Naive B cell (primary cell): ENCODE measurements around the gene CBLB. TPM values are rescaled to one million over a fixed set of nuclear protein-coding genes. Genes with fewer than 3 reads are reported as not detected.

Source experiments
- ATAC-seq, 2 donors: fragments of 150-1000 bp; cut with Tn5 transposase; 2 replicates each; pipeline ENCODE4 v1.10.0; 2021; ENCODE audit warnings: low read depth in 2 of 2, mild to moderate bottlenecking in 2 of 2, moderate library complexity in 2 of 2
- DNase-seq: peaks from one replicate; pipeline ENCODE4 v3.0.0; 2022
- H3K27ac Mint-ChIP-seq, 6 donors: one replicate each; pipeline ENCODE4 v1.8.0; 2020 to 2022; ENCODE audit warnings: mild to moderate bottlenecking in 6 of 6, mixed read lengths in 6 of 6, moderate library complexity in 5 of 6, inconsistent platforms in 2 of 6
- H3K27me3 Mint-ChIP-seq, 3 donors: one replicate each; pipeline ENCODE4 v1.8.0; 2021 to 2022; ENCODE audit warnings: mixed read lengths in 3 of 3, mild to moderate bottlenecking in 1 of 3
- H3K36me3 Mint-ChIP-seq, 2 donors: one replicate each; pipeline ENCODE4 v1.8.0; 2020 to 2022; ENCODE audit warnings: mixed read lengths in 2 of 2, inconsistent platforms in 1 of 2, mild to moderate bottlenecking in 1 of 2
- H3K4me1 Mint-ChIP-seq, 3 donors: one replicate each; pipeline ENCODE4 v1.8.0; 2020 to 2022; ENCODE audit warnings: mixed read lengths in 3 of 3, inconsistent platforms in 1 of 3, mild to moderate bottlenecking in 1 of 3, moderate library complexity in 1 of 3
- H3K4me3 Mint-ChIP-seq, 8 donors: one replicate each; pipeline ENCODE4 v1.8.0; 2020 to 2022; ENCODE audit warnings: mild to moderate bottlenecking in 8 of 8, mixed read lengths in 8 of 8, moderate library complexity in 8 of 8, inconsistent platforms in 2 of 8
- H3K9me3 Mint-ChIP-seq, 7 donors: one replicate each; pipeline ENCODE4 v1.8.0; 2020 to 2022; ENCODE audit warnings: mixed read lengths in 7 of 7, mild to moderate bottlenecking in 5 of 7, inconsistent platforms in 2 of 7, moderate library complexity in 1 of 7
- polyA plus RNA-seq, 6 donors: library from polyadenylated mRNA; unstranded; fragments of 300-500 nt; fragmentation: Illumina TruSeq; gene quantifications; one replicate each; pipeline ENCODE4 v1.2.3, GENCODE V29; 2021; ENCODE audit warnings: low read depth in 6 of 6

CBLB gene
- polyA plus RNA-seq, 6 donors from 2014 or later = 20.0 to 33.3 (median 26.7) TPM

GRCh38 chr3:105785803-105786202, 83.0 kb downstream of the CBLB start:
- Mint-ChIP-seq H3K4me3 (no peak overlapping the region), H3K27ac (peak overlapping the region in 1 of 6 donors; percentile 19), H3K4me1 (peaks cover 9 to 40% (median 18%) of the 10 kb centered on the region in 3 donors), H3K27me3 (no peaks in the 10 kb centered on the region), H3K36me3 (no peaks in the 10 kb centered on the region), H3K9me3 (no peaks in the 10 kb centered on the region)
- DNase-seq (no peak), ATAC-seq (no peak)

- H3K4me1 Mint-ChIP-seq = peaks cover 7 to 34% (median 13%) of the 10 kb centered on the region in 3 donors
- peak overlapping the region in 4 of 6 donors; percentile 10 to 91 (median 49) for H3K27ac Mint-ChIP-seq
- H3K4me3 Mint-ChIP-seq = no peak overlapping the region
These were observed 85.2 kb downstream of the CBLB start for GRCh38 chr3:105783631-105784030.

GRCh38 chr3:105781871-105782270, 86.9 kb downstream of the CBLB start:
- ATAC-seq (no peak), DNase-seq (no peak)
- Mint-ChIP-seq H3K4me3 (no peak overlapping the region), H3K9me3 (peaks cover 0 to 3% (median 0%) of the 10 kb centered on the region in 7 donors), H3K27ac (peak overlapping the region in 3 of 6 donors; percentile 3 to 71 (median 31)), H3K36me3 (no peaks in the 10 kb centered on the region), H3K4me1 (peaks cover 13 to 31% (median 16%) of the 10 kb centered on the region in 3 donors), H3K27me3 (no peaks in the 10 kb centered on the region)

More at GRCh38 chr3:105783631-105784030, 85.2 kb downstream of the CBLB start:
- ATAC-seq (no peak), DNase-seq (no peak)
- H3K9me3 Mint-ChIP-seq = no peaks in the 10 kb centered on the region
- H3K36me3 Mint-ChIP-seq = no peaks in the 10 kb centered on the region
- H3K27me3 Mint-ChIP-seq = no peaks in the 10 kb centered on the region

- ATAC-seq (no peak), DNase-seq (no peak)
- H3K36me3 Mint-ChIP-seq = no peaks in the 10 kb centered on the region
- H3K4me3 Mint-ChIP-seq = no peak overlapping the region
- H3K27ac Mint-ChIP-seq = peak overlapping the region in 1 of 6 donors; percentile 61
- H3K4me1 Mint-ChIP-seq = peaks cover 19 to 26% (median 21%) of the 10 kb centered on the region in 3 donors
- no peaks in the 10 kb centered on the region for H3K27me3 Mint-ChIP-seq
- H3K9me3 Mint-ChIP-seq = peaks cover 0 to 3% (median 0%) of the 10 kb centered on the region in 7 donors
These were observed 88.7 kb downstream of the CBLB start for GRCh38 chr3:105780107-105780506.

- Mint-ChIP-seq H3K4me3 (no peak overlapping the region), H3K4me1 (peaks cover 33 to 50% (median 43%) of the 10 kb centered on the region in 3 donors), H3K9me3 (peaks cover 0 to 3% (median 0%) of the 10 kb centered on the region in 7 donors), H3K27ac (peak overlapping the region in 3 of 6 donors; percentile 35 to 86 (median 36)), H3K27me3 (no peaks in the 10 kb centered on the region), H3K36me3 (peaks cover 0 to 11% of the 10 kb centered on the region in 2 donors)
- ATAC-seq (peak; percentile 45 to 60), DNase-seq (no peak)
These were observed 93.4 kb downstream of the CBLB start for GRCh38 chr3:105775368-105775767.

GRCh38 chr3:105774444-105775180, 94.2 kb downstream of the CBLB start:
- peaks cover 5 to 14% of the 10 kb centered on the region in 2 donors for H3K36me3 Mint-ChIP-seq
- no peaks in the 10 kb centered on the region for H3K27me3 Mint-ChIP-seq
- no peak for DNase-seq
- H3K27ac Mint-ChIP-seq = peak overlapping the region in 4 of 6 donors; percentile 25 to 35 (median 30)
- H3K9me3 Mint-ChIP-seq = peaks cover 0 to 3% (median 0%) of the 10 kb centered on the region in 7 donors
- H3K4me1 Mint-ChIP-seq = peaks cover 36 to 56% (median 43%) of the 10 kb centered on the region in 3 donors
- ATAC-seq = peak; percentile 65 to 69
- H3K4me3 Mint-ChIP-seq = peak overlapping the region in 5 of 8 donors; percentile 7 to 43 (median 18)

- peak overlapping the region in 2 of 6 donors; percentile 22 to 29 for H3K27ac Mint-ChIP-seq
- no peak for DNase-seq
- peaks cover 17% of the 10 kb centered on the region in 2 donors for H3K36me3 Mint-ChIP-seq
- H3K4me3 Mint-ChIP-seq = no peak overlapping the region
- H3K4me1 Mint-ChIP-seq = peaks cover 43 to 67% (median 43%) of the 10 kb centered on the region in 3 donors
- ATAC-seq = no peak
- H3K27me3 Mint-ChIP-seq = no peaks in the 10 kb centered on the region
- peaks cover 0 to 3% (median 0%) of the 10 kb centered on the region in 7 donors for H3K9me3 Mint-ChIP-seq
These were observed 95.5 kb downstream of the CBLB start for GRCh38 chr3:105773291-105773690.

- Mint-ChIP-seq H3K27me3 (no peaks in the 10 kb centered on the region), H3K4me1 (peaks cover 46 to 73% (median 48%) of the 10 kb centered on the region in 3 donors), H3K4me3 (peak overlapping the region in 1 of 8 donors; percentile 8), H3K9me3 (peaks cover 0 to 3% (median 0%) of the 10 kb centered on the region in 7 donors), H3K27ac (peak overlapping the region in 2 of 6 donors; percentile 22 to 28), H3K36me3 (peaks cover 17% of the 10 kb centered on the region in 2 donors)
- no peak for ATAC-seq
- no peak for DNase-seq
These were observed 96.2 kb downstream of the CBLB start for GRCh38 chr3:105772635-105773034.

- no peaks in the 10 kb centered on the region for H3K27me3 Mint-ChIP-seq
- peaks cover 17% of the 10 kb centered on the region in 2 donors for H3K36me3 Mint-ChIP-seq
- H3K4me3 Mint-ChIP-seq = peak overlapping the region in 2 of 8 donors; percentile 11 to 13
These were observed 97.4 kb downstream of the CBLB start for GRCh38 chr3:105771392-105771791.

GRCh38 chr3:105770410-105770809, 98.4 kb downstream of the CBLB start:
- Mint-ChIP-seq H3K4me1 (peaks cover 46 to 78% (median 50%) of the 10 kb centered on the region in 3 donors), H3K4me3 (peak overlapping the region in 1 of 8 donors; percentile 41), H3K27ac (peak overlapping the region in 1 of 6 donors; percentile 75), H3K36me3 (peaks cover 17% of the 10 kb centered on the region in 2 donors), H3K9me3 (no peaks in the 10 kb centered on the region), H3K27me3 (no peaks in the 10 kb centered on the region)
- ATAC-seq (no peak), DNase-seq (no peak)

More at GRCh38 chr3:105771392-105771791, 97.4 kb downstream of the CBLB start:
- DNase-seq = no peak
- Mint-ChIP-seq H3K9me3 (no peaks in the 10 kb centered on the region), H3K27ac (peak overlapping the region in 1 of 6 donors; percentile 66), H3K4me1 (peaks cover 45 to 74% (median 46%) of the 10 kb centered on the region in 3 donors)
- no peak for ATAC-seq

GRCh38 chr3:105767776-105768175, 101.0 kb downstream of the CBLB start:
- Mint-ChIP-seq H3K36me3 (peaks cover 23 to 26% of the 10 kb centered on the region in 2 donors), H3K4me1 (peaks cover 43 to 82% (median 43%) of the 10 kb centered on the region in 3 donors), H3K4me3 (peak overlapping the region in 2 of 8 donors; percentile 9 to 45), H3K27me3 (no peaks in the 10 kb centered on the region), H3K9me3 (peaks cover 0 to 4% (median under 1%) of the 10 kb centered on the region in 7 donors), H3K27ac (no peak overlapping the region)
- ATAC-seq (no peak), DNase-seq (no peak)

GRCh38 chr3:105767216-105767615, 101.6 kb downstream of the CBLB start:
- Mint-ChIP-seq H3K36me3 (peaks cover 21 to 31% of the 10 kb centered on the region in 2 donors), H3K27me3 (no peaks in the 10 kb centered on the region)

GRCh38 chr3:105765308-105765639, 103.5 kb downstream of the CBLB start:
- peak overlapping the region in 1 of 8 donors; percentile 37 for H3K4me3 Mint-ChIP-seq
- peak; percentile 28 to 37 for ATAC-seq

More at GRCh38 chr3:105767216-105767615, 101.6 kb downstream of the CBLB start:
- Mint-ChIP-seq H3K9me3 (peaks cover 0 to 10% (median 4%) of the 10 kb centered on the region in 7 donors), H3K4me3 (peak overlapping the region in 4 of 8 donors; percentile 9 to 65 (median 36)), H3K27ac (no peak overlapping the region), H3K4me1 (peaks cover 38 to 77% (median 39%) of the 10 kb centered on the region in 3 donors)
- no peak for DNase-seq
- no peak for ATAC-seq

More at GRCh38 chr3:105765308-105765639, 103.5 kb downstream of the CBLB start:
- peaks cover 27 to 42% of the 10 kb centered on the region in 2 donors for H3K36me3 Mint-ChIP-seq
- H3K4me1 Mint-ChIP-seq = peaks cover 29 to 63% (median 32%) of the 10 kb centered on the region in 3 donors
- no peak for DNase-seq
- H3K27ac Mint-ChIP-seq = peak overlapping the region in 3 of 6 donors; percentile 6 to 78 (median 14)
- H3K27me3 Mint-ChIP-seq = no peaks in the 10 kb centered on the region
- H3K9me3 Mint-ChIP-seq = peaks cover 5 to 19% (median 12%) of the 10 kb centered on the region in 7 donors
